Right cardiac atrium (tissue), 5 donors: ENCODE results near the gene CAMTA1. TPM values are rescaled to one million over a fixed set of nuclear protein-coding genes. Genes with fewer than 3 reads are reported as not detected.
"Not testable (repeated sequence)": the region's sequence is repeated elsewhere in the genome, so short reads cannot be mapped to it uniquely, and the experiment has no call there.

Experiments
- ATAC-seq, 2 donors: fragments of 200-7000 bp; cut with Tn5 transposase; one replicate each; pipeline versions ENCODE4 v1.8.0 to v1.9.1; 2020; ENCODE audit warnings: moderate library complexity in 2 of 2, mild to moderate bottlenecking in 1 of 2
- DNase-seq, 3 donors: peaks; one replicate each; pipeline ENCODE4 v3.0.0-alpha.2; 2020
- H3K27ac ChIP-seq: one replicate; pipeline ENCODE4 v1.5.1; 2013; ENCODE audit warnings: mild to moderate bottlenecking, low read length, control low read depth, moderate library complexity
- H3K27me3 ChIP-seq: one replicate; pipeline ENCODE4 v1.6.1; 2013; ENCODE audit not compliant: control insufficient read depth, insufficient read depth
- H3K4me1 ChIP-seq: one replicate; pipeline ENCODE4 v1.6.1; 2013; ENCODE audit warnings: low read length; ENCODE audit not compliant: control insufficient read depth, insufficient read depth
- H3K4me3 ChIP-seq: one replicate; pipeline ENCODE4 v1.5.1; 2013; ENCODE audit warnings: low read length, control low read depth
- H3K9me3 ChIP-seq: one replicate; pipeline ENCODE4 v1.6.1; 2013; ENCODE audit warnings: low read length; ENCODE audit not compliant: control insufficient read depth
- WGBS: extraction: QIAGEN DNeasy Blood & Tissue Kit; methylation state at CpG from one replicate; pipeline ENCODE4 v1.1.7; 2013; 5-methylcytosine and 5-hydroxymethylcytosine counted together
- intact Hi-C, 4 donors: fragments of 100-400 bp; cut with DNase I; formaldehyde crosslinking; loops; one replicate each; pipeline versions ENCODE4 v1.11.0 to v1.14.0; 2022 to 2023
- polyA plus RNA-seq: library from polyadenylated mRNA; stranded (reverse); fragments of 200-250 nt; gene quantifications from one replicate; pipeline ENCODE4 v1.2.3, GENCODE V29; 2013
- total RNA-seq, 4 donors: library from RNA; stranded (reverse); fragmentation: NEBNext Ultra II Directional; extraction: Animal tissue kit (Norgen Biotek cat#: 25700); gene quantifications; one replicate each; pipeline ENCODE4 v1.2.1, GENCODE V29; 2021
- donor health status: healthy with polysubstance abuse.
- donor health status: DM: no; HTN: yes; CAD: no.
- donor health status: DM: no; HTN: no; CAD: no.
- donor health status: DM: no; HTN: yes; CAD: no; lungs with severe emphysema.
- donor health status: DM: yes; HTN: yes; CAD: no.

Gene CAMTA1
- total and polyA plus RNA-seq, 5 donors: 155 to 334 (median 164) TPM

DNA sequence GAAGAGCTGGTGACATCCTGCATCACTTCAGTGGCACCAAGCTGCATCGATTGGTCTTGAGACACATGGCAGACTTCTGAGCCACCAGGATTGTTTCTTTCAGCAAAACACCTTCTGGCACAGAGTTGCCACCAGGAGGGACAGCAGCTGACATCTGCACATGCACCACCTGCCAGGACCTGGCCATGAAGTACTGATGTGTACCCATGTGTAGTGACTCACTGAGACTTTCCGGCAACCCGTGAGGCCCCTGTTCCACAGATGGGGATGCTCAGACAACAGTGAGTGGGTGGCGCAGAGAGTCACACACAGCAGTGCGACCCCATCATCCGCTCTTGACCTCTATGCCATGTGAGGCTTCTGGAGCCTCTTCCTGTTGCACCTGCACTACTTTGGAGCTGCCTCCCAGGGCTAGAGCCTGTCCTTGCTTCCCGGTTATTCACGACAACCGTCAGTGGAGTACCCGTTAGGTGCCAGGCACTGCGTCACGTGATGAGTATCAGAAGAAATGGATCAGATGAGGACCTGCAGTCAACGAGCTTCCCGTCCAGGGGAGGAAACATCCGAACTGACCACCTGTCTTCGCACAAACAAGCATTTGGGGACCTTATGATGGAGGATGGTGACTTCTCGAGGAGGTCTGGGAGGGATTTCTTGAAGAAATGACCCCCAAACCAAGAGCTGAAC, 905.4 kb downstream of the CAMTA1 start:
- Histone ChIP-seq H3K4me3 (no peak overlapping the region), H3K9me3 (no peaks in the 10 kb centered on the region), H3K4me1 (peaks cover 2% of the 10 kb centered on the region), H3K27me3 (no peaks in the 10 kb centered on the region), H3K27ac (no peak overlapping the region)
- WGBS: 92% methylated on average over 17 of the region's 17 CpGs
- no peak for DNase-seq
- no peak for ATAC-seq
- intact Hi-C loops: no loop called here

- intact Hi-C loops: no loop called here
- Histone ChIP-seq H3K27ac (no peak overlapping the region), H3K27me3 (no peaks in the 10 kb centered on the region), H3K4me1 (peaks cover 2% of the 10 kb centered on the region), H3K4me3 (no peak overlapping the region), H3K9me3 (no peaks in the 10 kb centered on the region)
- ATAC-seq (no peak), DNase-seq (no peak)
- 77% methylated on average over 3 of the region's 3 CpGs for WGBS
These were observed 906.3 kb downstream of the CAMTA1 start for GRCh38 chr1:7691576-7691975.

- 83% methylated on average over 3 of the region's 3 CpGs for WGBS
- DNase-seq: no peak
- intact Hi-C loops: no loop called here
These were observed 906.8 kb downstream of the CAMTA1 start for GRCh38 chr1:7692005-7692404.

DNA sequence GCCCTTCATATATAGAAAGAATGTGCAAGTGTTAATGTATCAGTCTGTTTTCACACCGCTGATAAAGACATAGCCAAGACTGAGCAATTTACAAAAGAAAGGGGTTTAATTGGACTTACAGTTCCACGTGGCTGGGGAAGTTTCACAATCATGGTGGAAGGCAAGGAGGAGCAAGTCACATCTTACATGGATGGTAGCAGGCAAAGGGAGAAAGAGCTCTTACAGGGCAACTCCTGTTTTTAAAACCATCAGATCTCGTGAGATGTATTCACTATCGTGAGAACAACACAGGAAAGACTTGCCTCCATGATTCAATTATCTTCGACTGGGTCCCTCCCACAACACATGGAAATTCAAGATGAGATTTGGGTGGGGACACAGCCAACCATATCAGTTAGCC, 907.8 kb downstream of the CAMTA1 start:
- DNase-seq, ATAC-seq, H3K9me3 ChIP-seq, H3K27ac ChIP-seq, H3K4me3 ChIP-seq, H3K4me1 ChIP-seq, intact Hi-C loops, H3K27me3 ChIP-seq: not testable (repeated sequence)
- 76% methylated on average over 5 of the region's 5 CpGs for WGBS

More at GRCh38 chr1:7692005-7692404, 906.8 kb downstream of the CAMTA1 start:
- Histone ChIP-seq H3K27me3 (no peaks in the 10 kb centered on the region), H3K9me3 (no peaks in the 10 kb centered on the region), H3K4me1 (peaks cover 2% of the 10 kb centered on the region), H3K4me3 (no peak overlapping the region), H3K27ac (no peak overlapping the region)
- no peak for ATAC-seq

GRCh38 chr1:7693662-7694061, 908.4 kb downstream of the CAMTA1 start:
- Histone ChIP-seq H3K9me3 (no peaks in the 10 kb centered on the region), H3K4me3 (no peak overlapping the region), H3K4me1 (peaks cover 2% of the 10 kb centered on the region), H3K27me3 (no peaks in the 10 kb centered on the region), H3K27ac (no peak overlapping the region)
- DNase-seq (no peak), ATAC-seq (no peak)
- intact Hi-C loops: no loop called here
- WGBS: 42% methylated on average over 2 of the region's 2 CpGs

DNA sequence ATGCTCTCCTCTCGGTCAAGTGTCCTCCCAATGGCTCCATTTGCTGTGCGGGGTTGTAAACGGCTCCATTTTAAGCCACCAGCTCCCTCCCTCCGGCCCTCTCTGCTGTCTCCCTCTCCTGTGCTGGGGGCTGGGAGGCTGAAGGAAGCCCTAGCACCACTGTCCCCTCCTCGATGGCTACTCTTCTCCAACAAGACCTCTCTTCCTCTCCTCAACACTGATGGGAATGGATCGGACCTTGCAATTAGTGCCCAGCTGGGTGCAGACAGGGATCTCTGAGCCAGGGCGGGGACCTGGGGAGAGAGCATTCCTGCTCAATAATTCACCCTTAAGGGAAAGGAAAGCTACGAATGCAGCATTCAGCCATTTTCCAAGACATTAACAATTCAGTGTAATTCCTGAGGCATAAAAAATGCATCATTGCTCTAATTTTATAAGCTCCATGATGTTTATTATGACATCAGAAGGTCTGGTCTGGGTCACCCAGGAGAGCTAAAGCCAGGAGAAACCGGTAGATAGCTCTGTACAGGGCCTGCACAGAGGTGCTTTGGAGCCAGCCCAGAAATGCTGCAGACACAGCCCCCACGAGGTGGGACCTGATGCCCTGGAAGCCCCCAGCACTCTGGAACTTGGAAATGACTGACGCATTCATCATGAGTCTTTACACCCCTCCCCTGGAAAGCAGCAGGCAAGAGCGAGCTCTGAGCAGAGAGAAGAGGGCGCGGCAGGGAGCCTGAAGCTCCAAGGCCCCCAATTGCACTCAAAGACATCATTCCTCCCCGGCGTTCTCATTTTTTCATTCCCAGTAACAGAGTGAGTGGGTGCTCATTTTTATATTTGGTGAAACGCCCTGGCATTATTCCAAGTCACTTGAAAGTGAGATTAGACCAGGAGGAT, 909.6 kb downstream of the CAMTA1 start:
- intact Hi-C loops: no loop called here
- H3K9me3 ChIP-seq: no peaks in the 10 kb centered on the region
- H3K27me3 ChIP-seq: no peaks in the 10 kb centered on the region
- no peak for DNase-seq
- 65% methylated on average over 17 of the region's 17 CpGs for WGBS
- ATAC-seq: no peak
- peaks cover 2% of the 10 kb centered on the region for H3K4me1 ChIP-seq
- no peak overlapping the region for H3K27ac ChIP-seq
- no peak overlapping the region for H3K4me3 ChIP-seq

DNA sequence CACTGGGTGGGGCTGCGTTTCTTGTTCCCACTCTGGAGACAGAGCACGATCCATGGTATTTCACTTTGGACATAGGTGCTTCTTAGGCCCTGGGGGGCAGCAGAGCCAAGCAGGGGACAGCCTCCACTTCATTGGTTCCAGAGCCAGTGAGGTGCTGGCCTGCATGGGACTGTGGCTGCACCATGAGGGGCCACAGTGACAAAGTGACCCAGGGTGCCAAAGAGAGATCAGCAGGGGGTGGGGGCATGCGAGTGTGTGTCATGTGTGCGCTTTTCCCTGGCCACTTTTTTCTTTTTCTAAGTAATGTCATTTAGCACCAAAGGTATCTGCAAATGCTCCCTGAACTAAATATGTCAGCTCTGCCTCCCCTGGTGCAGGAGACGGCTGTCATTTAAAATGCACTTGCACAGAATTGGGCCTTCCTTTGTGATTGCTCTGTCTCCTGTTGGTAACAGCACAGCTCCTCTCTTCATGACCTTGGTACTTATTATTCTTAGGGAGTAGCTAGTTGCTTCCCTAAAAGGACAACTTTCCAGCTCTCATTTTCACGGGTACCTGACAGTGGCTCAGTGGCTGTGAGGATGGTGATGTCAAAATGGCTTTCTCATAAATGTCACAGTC, 910.4 kb downstream of the CAMTA1 start:
- H3K4me3 ChIP-seq: no peak overlapping the region

GRCh38 chr1:7698641-7699040, 913.4 kb downstream of the CAMTA1 start:
- no peak overlapping the region for H3K4me3 ChIP-seq
- ATAC-seq (no peak), DNase-seq (no peak)
- no peak overlapping the region for H3K27ac ChIP-seq
- no peaks in the 10 kb centered on the region for H3K9me3 ChIP-seq
- WGBS: 84% methylated on average over 7 of the region's 7 CpGs
- intact Hi-C loops: no loop called here
- peaks cover 2% of the 10 kb centered on the region for H3K4me1 ChIP-seq
- H3K27me3 ChIP-seq: no peaks in the 10 kb centered on the region

More for the DNA sequence above, 910.4 kb downstream of the CAMTA1 start:
- Histone ChIP-seq H3K27me3 (no peaks in the 10 kb centered on the region), H3K4me1 (peaks cover 2% of the 10 kb centered on the region), H3K27ac (no peak overlapping the region), H3K9me3 (no peaks in the 10 kb centered on the region)
- intact Hi-C loops: no loop called here
- no peak for DNase-seq
- no peak for ATAC-seq
- 60% methylated on average over 6 of the region's 6 CpGs for WGBS

- no peak overlapping the region for H3K4me3 ChIP-seq
- ATAC-seq (no peak), DNase-seq (no peak)
- no peaks in the 10 kb centered on the region for H3K27me3 ChIP-seq
- no peak overlapping the region for H3K27ac ChIP-seq
- H3K9me3 ChIP-seq: no peaks in the 10 kb centered on the region
- intact Hi-C loops: no loop called here
- no peaks in the 10 kb centered on the region for H3K4me1 ChIP-seq
- WGBS: 19% methylated on average over 5 of the region's 5 CpGs
These were observed 917.1 kb downstream of the CAMTA1 start for GRCh38 chr1:7702365-7702764.

GRCh38 chr1:7703321-7704213, 918.3 kb downstream of the CAMTA1 start:
- Histone ChIP-seq H3K9me3 (no peaks in the 10 kb centered on the region), H3K27me3 (no peaks in the 10 kb centered on the region), H3K27ac (no peak overlapping the region), H3K4me3 (peak overlapping the region; percentile 60), H3K4me1 (no peaks in the 10 kb centered on the region)
- intact Hi-C loops: no loop called here
- ATAC-seq: peak; percentile 7 to 12
- WGBS: 7% methylated on average over 60 of the region's 60 CpGs
- DNase-seq: peak in 2 of 3 donors; percentile 73 to 75
